ENCODE results near the gene NUDT2. TPM values are rescaled to one million over a fixed set of nuclear protein-coding genes. Genes with fewer than 3 reads are reported as not detected.

NUDT2 gene
- total RNA-seq, 1 donor from 2014 or later, result 33.1 TPM

- Histone ChIP-seq H3K4me1 (no peaks in the 10 kb centered on the region), H3K79me2 (ENCODE audit: low read depth) (no peaks in the 10 kb centered on the region), H3F3A (ENCODE audit: low read depth) (no peaks in the 10 kb centered on the region), H3K9me3 (ENCODE audit: low read depth) (no peaks in the 10 kb centered on the region), H2AFZ (replicated peaks) (no peak overlapping the region), H3K4me2 (no peak overlapping the region), H3K27ac (no peak overlapping the region), H3K36me3 (no peaks in the 10 kb centered on the region), H3K27me3 (peaks cover 51% of the 10 kb centered on the region), H3K4me3 (no peak overlapping the region), H3K9ac (no peak overlapping the region), H4K20me1 (ENCODE audit: low read depth) (no peaks in the 10 kb centered on the region)
- Mint-ChIP-seq H3K9me3 (no peaks in the 10 kb centered on the region), H3K4me3 (no peak overlapping the region), H3K36me3 (no peaks in the 10 kb centered on the region), H3K4me1 (no peaks in the 10 kb centered on the region), H3K27ac (no peak overlapping the region), H3K27me3 (ENCODE audit: insufficient read depth, low read depth) (peaks cover 8% of the 10 kb centered on the region)
- no peak for DNase-seq (ENCODE audit: low spot score)
- TF ChIP-seq EZH2 (IDR thresholded peaks at IDR 0.05) (no peak), EZH2phosphoT487 (IDR thresholded peaks at IDR 0.05) (no peak)
- TF ChIP-seq, protein P1, sequence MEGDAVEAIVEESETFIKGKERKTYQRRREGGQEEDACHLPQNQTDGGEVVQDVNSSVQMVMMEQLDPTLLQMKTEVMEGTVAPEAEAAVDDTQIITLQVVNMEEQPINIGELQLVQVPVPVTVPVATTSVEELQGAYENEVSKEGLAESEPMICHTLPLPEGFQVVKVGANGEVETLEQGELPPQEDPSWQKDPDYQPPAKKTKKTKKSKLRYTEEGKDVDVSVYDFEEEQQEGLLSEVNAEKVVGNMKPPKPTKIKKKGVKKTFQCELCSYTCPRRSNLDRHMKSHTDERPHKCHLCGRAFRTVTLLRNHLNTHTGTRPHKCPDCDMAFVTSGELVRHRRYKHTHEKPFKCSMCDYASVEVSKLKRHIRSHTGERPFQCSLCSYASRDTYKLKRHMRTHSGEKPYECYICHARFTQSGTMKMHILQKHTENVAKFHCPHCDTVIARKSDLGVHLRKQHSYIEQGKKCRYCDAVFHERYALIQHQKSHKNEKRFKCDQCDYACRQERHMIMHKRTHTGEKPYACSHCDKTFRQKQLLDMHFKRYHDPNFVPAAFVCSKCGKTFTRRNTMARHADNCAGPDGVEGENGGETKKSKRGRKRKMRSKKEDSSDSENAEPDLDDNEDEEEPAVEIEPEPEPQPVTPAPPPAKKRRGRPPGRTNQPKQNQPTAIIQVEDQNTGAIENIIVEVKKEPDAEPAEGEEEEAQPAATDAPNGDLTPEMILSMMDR (IDR thresholded peaks at IDR 0.05), result no peak
These were observed 57.9 kb downstream of the NUDT2 start for GRCh38 chr9:34387239-34387638.

DNA sequence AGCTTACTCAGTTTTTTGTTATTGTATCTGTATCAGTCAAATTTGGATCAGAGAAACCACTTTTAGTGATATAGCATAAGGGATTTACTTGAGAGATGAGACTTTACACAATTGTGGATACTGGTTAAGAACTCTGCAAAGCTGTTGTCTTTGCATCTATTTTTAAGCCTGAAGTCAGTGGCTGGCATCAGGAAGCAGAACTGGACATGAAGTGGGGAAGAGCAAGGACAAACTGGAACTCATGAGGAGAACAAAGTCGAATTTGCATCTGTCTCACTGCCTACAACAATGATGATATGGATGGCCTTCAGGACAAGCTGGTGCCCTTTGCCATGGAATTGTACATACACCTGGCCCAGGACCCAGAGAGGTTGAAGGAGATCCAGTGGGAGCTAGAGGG lies 63.1 kb downstream of the NUDT2 start:
- no peaks in the 10 kb centered on the region for H3K79me2 ChIP-seq (ENCODE audit: low read depth)
- no peak overlapping the region for H3K9ac ChIP-seq
- H2AFZ ChIP-seq (replicated peaks), result no peak overlapping the region
- H3K9me3 Mint-ChIP-seq, result no peaks in the 10 kb centered on the region
- no peaks in the 10 kb centered on the region for H4K20me1 ChIP-seq (ENCODE audit: low read depth)
- peaks cover 39% of the 10 kb centered on the region for H3K27me3 ChIP-seq
- no peaks in the 10 kb centered on the region for H3K36me3 ChIP-seq
- H3K27ac Mint-ChIP-seq, result no peak overlapping the region
- H3K4me3 ChIP-seq, result no peak overlapping the region
- no peaks in the 10 kb centered on the region for H3K4me1 ChIP-seq
- no peak overlapping the region for H3K4me2 ChIP-seq
- no peaks in the 10 kb centered on the region for H3F3A ChIP-seq (ENCODE audit: low read depth)
- no peaks in the 10 kb centered on the region for H3K4me1 Mint-ChIP-seq
- no peak for DNase-seq (ENCODE audit: low spot score)
- no peaks in the 10 kb centered on the region for H3K36me3 Mint-ChIP-seq
- no peaks in the 10 kb centered on the region for H3K27me3 Mint-ChIP-seq (ENCODE audit: insufficient read depth, low read depth)
- TF ChIP-seq EZH2phosphoT487 (IDR thresholded peaks at IDR 0.05), result no peak
- TF ChIP-seq, protein P1 (IDR thresholded peaks at IDR 0.05), result no peak
- TF ChIP-seq EZH2 (IDR thresholded peaks at IDR 0.05), result no peak
- no peak overlapping the region for H3K4me3 Mint-ChIP-seq
- no peak overlapping the region for H3K27ac ChIP-seq
- no peaks in the 10 kb centered on the region for H3K9me3 ChIP-seq (ENCODE audit: low read depth)

Small RNAs within 50 kb of the gene (small RNA-seq; reads per million reads assigned to genes)
- not detected for gene RF00019
- not detected for gene RNU2-50P

Other genes starting within 250 kb of the NUDT2 start
- 37.6 and 41.0 TPM in 2 replicates for gene DCAF12, start 202.9 kb upstream of the NUDT2 start, total RNA-seq (ENCODE audit: low replicate concordance)
- 21.7 and 24.0 TPM in 2 replicates for gene UBAP1, start 150.5 kb upstream of the NUDT2 start, total RNA-seq (ENCODE audit: low replicate concordance)
- gene KIF24, start 301 bp upstream of the NUDT2 start, total RNA-seq (ENCODE audit: low replicate concordance), result 9.4 and 10.7 TPM in 2 replicates
- 0.03 and 0.04 TPM in 2 replicates for gene MYORG, start 47.3 kb downstream of the NUDT2 start, total RNA-seq (ENCODE audit: low replicate concordance)
- gene FAM219A, start 129.0 kb downstream of the NUDT2 start, total RNA-seq (ENCODE audit: low replicate concordance), result 4.2 and 6.5 TPM in 2 replicates
- 0.52 and 1.3 TPM in 2 replicates for gene DNAI1, start 129.2 kb downstream of the NUDT2 start, total RNA-seq (ENCODE audit: low replicate concordance)
- 4.4 and 21.3 TPM in 2 replicates for gene ENHO, start 193.4 kb downstream of the NUDT2 start, total RNA-seq (ENCODE audit: low replicate concordance)

Measured in neural progenitor cell (in vitro differentiated cells).